Measurements from ENCODE around the gene SPEF2.

Gene SPEF2

GRCh38 chr5:35755966-35756365 is 138.3 kb downstream of the SPEF2 start:
- TF ChIP-seq CTCF (IDR thresholded peaks at IDR 0.05): no peak

- TF ChIP-seq CTCF (IDR thresholded peaks at IDR 0.05): no peak
Observed at GRCh38 chr5:35758151-35758724, 140.6 kb downstream of the SPEF2 start.

- TF ChIP-seq CTCF (IDR thresholded peaks at IDR 0.05): no peak
Observed at GRCh38 chr5:35761541-35761940, 143.9 kb downstream of the SPEF2 start.

- TF ChIP-seq CTCF (IDR thresholded peaks at IDR 0.05): no peak
Observed at GRCh38 chr5:35762368-35762767, 144.7 kb downstream of the SPEF2 start.

GRCh38 chr5:35765921-35766320 is 148.3 kb downstream of the SPEF2 start:
- TF ChIP-seq CTCF (IDR thresholded peaks at IDR 0.05): no peak

- TF ChIP-seq CTCF (IDR thresholded peaks at IDR 0.05): no peak
Observed at GRCh38 chr5:35771300-35771699, 153.6 kb downstream of the SPEF2 start.

- no peak for TF ChIP-seq CTCF (IDR thresholded peaks at IDR 0.05)
Observed at GRCh38 chr5:35771839-35772238, 154.2 kb downstream of the SPEF2 start.

GRCh38 chr5:35773967-35774366 is 156.3 kb downstream of the SPEF2 start:
- no peak for TF ChIP-seq CTCF (IDR thresholded peaks at IDR 0.05)
